ENCODE results near the gene CAMK1D. TPM values are rescaled to one million over a fixed set of nuclear protein-coding genes. Genes with fewer than 3 reads are reported as not detected.

The CAMK1D gene
- polyA plus RNA-seq, 1 experiment = 1.1 TPM

DNA sequence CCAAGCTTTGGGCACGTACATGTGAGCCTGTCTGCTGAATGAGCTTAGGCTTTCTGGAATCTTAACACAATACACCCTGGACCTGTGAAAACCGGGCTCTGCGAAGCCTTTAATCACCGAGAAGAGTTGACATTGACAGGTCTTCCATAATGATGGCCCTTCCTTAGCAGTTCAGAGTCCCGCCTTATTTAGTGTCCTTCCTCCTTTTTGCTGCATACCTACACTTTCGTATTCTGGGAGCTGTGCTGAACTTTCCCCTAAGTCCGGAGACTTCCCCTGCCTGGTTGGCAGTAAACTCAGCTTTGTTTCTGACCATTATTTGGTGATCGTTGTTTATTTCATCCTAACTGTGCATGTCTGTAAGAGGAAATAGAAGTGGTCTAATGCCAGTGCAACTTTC, 212.0 kb downstream of the CAMK1D start:
- no peak overlapping the region for H3K4me3 ChIP-seq (ENCODE audit: low read depth, low read length)
- CTCF ChIA-PET = no interaction called here

DNA sequence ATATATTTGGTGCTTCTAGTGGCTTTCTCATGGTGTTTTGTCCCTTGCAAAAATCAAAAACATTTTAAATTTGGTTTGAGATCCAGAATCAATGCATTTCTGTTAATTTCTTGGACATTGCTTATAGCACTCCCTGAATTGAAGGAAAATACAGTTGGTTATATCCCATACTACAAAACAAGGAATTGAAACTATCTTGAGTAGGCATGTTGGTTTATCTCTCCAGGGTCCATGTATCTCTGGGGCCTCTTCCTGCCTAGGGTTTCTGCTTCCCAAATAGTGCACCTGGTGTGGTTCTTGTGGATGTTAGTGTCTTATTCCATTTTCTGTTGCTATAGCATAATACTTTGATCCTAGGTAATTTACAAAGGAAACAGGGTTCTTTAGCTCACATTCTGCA, 212.4 kb downstream of the CAMK1D start:
- POLR2A ChIA-PET = no interaction called here
- TF ChIP-seq, protein P1, sequence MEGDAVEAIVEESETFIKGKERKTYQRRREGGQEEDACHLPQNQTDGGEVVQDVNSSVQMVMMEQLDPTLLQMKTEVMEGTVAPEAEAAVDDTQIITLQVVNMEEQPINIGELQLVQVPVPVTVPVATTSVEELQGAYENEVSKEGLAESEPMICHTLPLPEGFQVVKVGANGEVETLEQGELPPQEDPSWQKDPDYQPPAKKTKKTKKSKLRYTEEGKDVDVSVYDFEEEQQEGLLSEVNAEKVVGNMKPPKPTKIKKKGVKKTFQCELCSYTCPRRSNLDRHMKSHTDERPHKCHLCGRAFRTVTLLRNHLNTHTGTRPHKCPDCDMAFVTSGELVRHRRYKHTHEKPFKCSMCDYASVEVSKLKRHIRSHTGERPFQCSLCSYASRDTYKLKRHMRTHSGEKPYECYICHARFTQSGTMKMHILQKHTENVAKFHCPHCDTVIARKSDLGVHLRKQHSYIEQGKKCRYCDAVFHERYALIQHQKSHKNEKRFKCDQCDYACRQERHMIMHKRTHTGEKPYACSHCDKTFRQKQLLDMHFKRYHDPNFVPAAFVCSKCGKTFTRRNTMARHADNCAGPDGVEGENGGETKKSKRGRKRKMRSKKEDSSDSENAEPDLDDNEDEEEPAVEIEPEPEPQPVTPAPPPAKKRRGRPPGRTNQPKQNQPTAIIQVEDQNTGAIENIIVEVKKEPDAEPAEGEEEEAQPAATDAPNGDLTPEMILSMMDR (IDR thresholded peaks at IDR 0.05; ENCODE audit: insufficient read depth, low read depth, low read length) = no peak
- H3K27me3 ChIP-seq (ENCODE audit: control insufficient read depth, insufficient read depth, low read length) = no peaks in the 10 kb centered on the region
- no peak overlapping the region for H3K4me3 ChIP-seq (ENCODE audit: low read depth, low read length)
- no peak for DNase-seq (ENCODE audit: low read depth)
- no peaks in the 10 kb centered on the region for H3K36me3 ChIP-seq (ENCODE audit: control insufficient read depth, insufficient read depth, low read length)
- CTCF ChIA-PET = no interaction called here

More for the DNA sequence above, 212.0 kb downstream of the CAMK1D start:
- TF ChIP-seq, protein P1 (IDR thresholded peaks at IDR 0.05; ENCODE audit: insufficient read depth, low read depth, low read length) = no peak
- Histone ChIP-seq H3K36me3 (ENCODE audit: control insufficient read depth, insufficient read depth, low read length) (no peaks in the 10 kb centered on the region), H3K27me3 (ENCODE audit: control insufficient read depth, insufficient read depth, low read length) (no peaks in the 10 kb centered on the region)
- POLR2A ChIA-PET = no interaction called here
- no peak for DNase-seq (ENCODE audit: low read depth)

DNA sequence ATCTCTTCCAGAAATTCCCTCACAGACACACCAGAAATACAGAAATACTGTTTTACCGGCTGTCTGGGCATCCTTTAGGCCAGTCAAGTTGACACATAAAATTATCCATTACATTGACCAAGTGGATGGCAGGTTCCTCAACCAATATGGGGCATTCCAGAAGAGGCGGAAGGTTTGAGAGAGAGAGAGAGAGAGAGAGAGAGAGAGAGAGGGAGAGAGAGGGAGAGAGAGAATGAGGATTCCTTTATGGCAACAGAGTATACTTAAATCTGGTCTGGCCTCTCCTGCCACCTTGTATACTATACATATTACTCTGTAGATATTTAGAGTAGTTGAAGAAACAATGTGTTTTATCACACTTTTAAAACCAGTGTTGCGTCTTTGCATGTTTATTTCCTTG, 214.1 kb downstream of the CAMK1D start:
- ChIA-PET POLR2A (no interaction called here), CTCF (interaction anchor here (0.9 kb wide), 1 partner anchor 19 kb away, joined by 3 read pairs; no protein-coding TSS in a partner anchor)
- TF ChIP-seq, protein P1 (IDR thresholded peaks at IDR 0.05; ENCODE audit: insufficient read depth, low read depth, low read length) = no peak
- Histone ChIP-seq H3K27me3 (ENCODE audit: control insufficient read depth, insufficient read depth, low read length) (no peaks in the 10 kb centered on the region), H3K4me3 (ENCODE audit: low read depth, low read length) (no peak overlapping the region), H3K36me3 (ENCODE audit: control insufficient read depth, insufficient read depth, low read length) (no peaks in the 10 kb centered on the region)
- DNase-seq (ENCODE audit: low read depth) = no peak

DNA sequence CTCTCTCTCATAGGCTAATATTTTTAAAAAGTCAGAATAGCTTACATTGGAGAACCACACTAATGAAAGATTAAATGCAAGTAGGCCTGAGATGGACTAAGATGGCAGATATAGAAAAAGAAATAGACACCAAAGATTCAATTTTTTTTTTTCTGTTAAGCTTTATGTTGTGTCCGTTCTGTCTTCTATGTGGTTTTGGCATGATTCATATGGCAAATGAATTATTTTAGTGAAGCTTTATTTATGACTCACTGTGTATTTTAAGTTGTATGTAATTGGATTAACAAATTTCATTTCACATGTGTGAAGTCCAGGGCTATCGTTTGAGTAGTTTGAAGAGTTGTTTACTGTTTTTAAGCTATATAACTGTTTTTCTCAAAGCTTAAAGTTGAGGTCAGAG, 214.8 kb downstream of the CAMK1D start:
- ChIA-PET POLR2A (no interaction called here), CTCF (interaction anchor here (0.6 to 0.9 kb wide), 2 partner anchors 19 to 134 kb away, joined by 3 read pairs; no protein-coding TSS in a partner anchor)
- Histone ChIP-seq H3K4me3 (ENCODE audit: low read depth, low read length) (no peak overlapping the region), H3K36me3 (ENCODE audit: control insufficient read depth, insufficient read depth, low read length) (no peaks in the 10 kb centered on the region), H3K27me3 (ENCODE audit: control insufficient read depth, insufficient read depth, low read length) (no peaks in the 10 kb centered on the region)
- TF ChIP-seq, protein P1 (IDR thresholded peaks at IDR 0.05; ENCODE audit: insufficient read depth, low read depth, low read length) = no peak
- no peak for DNase-seq (ENCODE audit: low read depth)

DNA sequence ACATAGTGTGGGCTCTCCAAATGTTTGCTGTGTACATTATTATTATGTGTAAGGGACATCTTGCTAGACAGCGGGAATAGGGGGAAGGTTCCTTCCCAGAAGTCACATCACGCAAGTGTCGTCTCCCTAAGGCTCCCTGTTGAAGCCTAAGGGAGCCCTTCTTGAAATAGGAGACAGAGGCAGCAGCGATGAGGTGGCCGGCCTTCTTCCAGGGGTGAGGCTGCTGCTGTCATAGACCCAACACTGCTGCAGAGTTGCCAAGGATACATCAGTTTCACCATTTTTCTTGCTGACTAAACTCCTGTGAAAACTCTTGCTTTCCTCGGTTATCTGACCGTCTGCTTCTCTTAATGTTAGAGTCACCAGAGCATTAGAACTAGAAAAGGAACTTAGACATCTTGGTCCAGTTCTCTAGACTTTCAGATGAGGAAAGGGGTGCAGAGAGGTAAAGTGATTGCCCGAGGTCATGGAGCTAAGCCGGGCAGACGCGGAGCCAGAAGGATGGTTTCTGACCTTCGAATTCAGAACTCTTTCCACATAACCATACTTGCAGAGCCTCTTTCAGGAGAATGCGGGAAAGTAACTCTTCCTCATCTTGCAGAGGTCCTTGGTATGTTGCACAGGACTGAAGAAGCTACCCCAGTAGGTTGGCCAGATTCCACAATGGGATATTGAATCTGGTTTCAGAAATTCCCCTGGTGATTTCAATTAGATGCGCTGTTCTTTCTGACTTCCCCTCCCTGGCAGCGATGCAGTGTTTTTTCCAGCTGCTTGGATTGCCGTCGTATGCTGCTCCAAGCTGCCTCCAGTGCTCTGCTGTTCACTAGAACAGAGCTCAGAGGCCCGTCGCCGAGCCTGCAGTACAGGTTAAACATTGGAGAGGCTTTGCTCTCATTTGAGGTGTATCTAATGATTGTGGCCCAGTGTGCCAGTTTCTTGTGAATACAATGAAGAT, 217.1 kb downstream of the CAMK1D start:
- no peaks in the 10 kb centered on the region for H3K36me3 ChIP-seq (ENCODE audit: control insufficient read depth, insufficient read depth, low read length)
- H3K4me3 ChIP-seq (ENCODE audit: low read depth, low read length) = no peak overlapping the region
- H3K27me3 ChIP-seq (ENCODE audit: control insufficient read depth, insufficient read depth, low read length) = no peaks in the 10 kb centered on the region
- DNase-seq (ENCODE audit: low read depth) = no peak
- CTCF ChIA-PET = interaction anchor here (0.9 kb wide), 1 partner anchor 23 kb away, joined by 3 read pairs; no protein-coding TSS in a partner anchor
- TF ChIP-seq, protein P1 (IDR thresholded peaks at IDR 0.05; ENCODE audit: insufficient read depth, low read depth, low read length) = no peak
- POLR2A ChIA-PET = no interaction called here
